Activated B cell treated with CpG ODN at 0.5 μM for 24 hours (primary cell): ENCODE measurements around the gene MAD1L1. TPM values are rescaled to one million over a fixed set of nuclear protein-coding genes. Genes with fewer than 3 reads are reported as not detected.

Experiments used
- ATAC-seq: fragments of 200-7000 bp; cut with Tn5 transposase; one replicate; pipeline ENCODE4 v1.10.0; 2021; ENCODE audit warnings: low read depth, mild to moderate bottlenecking, moderate library complexity
- CTCF ChIA-PET: fragments of 350-600 bp; sonication (Branson Sonifier 250); formaldehyde crosslinking; loops from one replicate; lab custom pipeline; 2021; ENCODE audit warnings: antibody characterized with exemption; lab: Charles Lee
- POLR2A ChIA-PET: fragments of 350-600 bp; sonication (Branson Sonifier 250); formaldehyde crosslinking; loops from one replicate; lab custom pipeline; 2021; ENCODE audit warnings: antibody characterized with exemption; lab: Charles Lee
- DNase-seq: peaks from one replicate; pipeline ENCODE4 v3.0.0; 2022
- H3K27ac Mint-ChIP-seq: one replicate; pipeline ENCODE4 v1.8.0; 2020; ENCODE audit warnings: mixed read lengths
- H3K27me3 Mint-ChIP-seq: one replicate; pipeline ENCODE4 v1.8.0; 2021; ENCODE audit warnings: mixed read lengths
- H3K36me3 Mint-ChIP-seq: one replicate; pipeline ENCODE4 v1.8.0; 2021; ENCODE audit warnings: low read depth, mixed read lengths
- H3K4me1 Mint-ChIP-seq: one replicate; pipeline ENCODE4 v1.8.0; 2021; ENCODE audit warnings: mixed read lengths
- H3K4me3 Mint-ChIP-seq: one replicate; pipeline ENCODE4 v1.8.0; 2020; ENCODE audit warnings: mild to moderate bottlenecking, mixed read lengths
- H3K9me3 Mint-ChIP-seq: one replicate; pipeline ENCODE4 v1.8.0; 2020; ENCODE audit warnings: mixed read lengths
- CTCF ChIP-seq: fragments of 200-600 bp; IDR thresholded peaks from one replicate; pipeline ENCODE4 v1.8.0; 2022; ENCODE audit warnings: antibody characterized with exemption, mild to moderate bottlenecking
- intact Hi-C: fragments of 100-400 bp; cut with micrococcal nuclease; formaldehyde crosslinking; loops from one replicate; pipeline ENCODE4 v1.15.1; 2024
- total RNA-seq: library from RNA; stranded (reverse); gene quantifications from 2 replicates; pipeline ENCODE4 v1.2.3, GENCODE V29; 2022

Gene MAD1L1
- total RNA-seq, 1 donor from 2014 or later: 54.6 TPM

DNA sequence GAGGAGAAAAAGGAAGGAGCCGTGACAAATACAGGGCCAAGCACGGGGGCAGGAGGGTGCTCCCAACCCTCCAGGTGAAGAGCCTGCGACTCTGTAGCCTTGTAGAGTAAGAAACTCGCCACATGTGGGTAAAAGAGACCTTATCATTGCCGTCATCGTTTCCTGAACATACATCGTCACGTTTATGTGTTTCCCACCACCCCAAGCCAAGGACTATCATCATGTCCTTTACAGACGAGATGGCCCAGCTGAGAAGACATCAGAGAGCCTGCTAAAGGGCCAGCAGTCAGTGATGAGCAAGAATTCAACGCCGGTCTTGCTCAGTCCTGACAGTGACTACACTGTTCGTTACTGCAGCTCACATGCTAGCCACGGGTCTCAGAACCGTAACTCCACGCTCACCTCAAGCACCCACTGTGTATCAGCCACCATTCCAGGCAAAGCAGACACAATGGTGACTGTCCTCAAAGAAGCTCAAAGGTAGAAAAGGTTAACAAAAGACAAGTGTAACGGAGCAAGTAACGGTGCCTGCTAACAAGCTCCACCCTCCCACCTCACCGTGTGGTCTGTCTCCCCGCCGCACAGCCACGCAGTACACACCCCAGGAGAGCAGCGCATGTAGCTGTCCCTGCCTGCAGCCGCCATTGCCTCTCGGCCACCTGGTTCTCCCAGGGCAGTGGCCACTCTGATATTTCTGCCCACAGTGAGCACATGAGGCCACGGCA, 147.8 kb downstream of the MAD1L1 start:
- intact Hi-C loops: no loop called here
- POLR2A ChIA-PET: no interaction called here
- no peak overlapping the region for H3K4me3 Mint-ChIP-seq
- no peak for DNase-seq
- H3K27ac Mint-ChIP-seq: no peak overlapping the region
- ATAC-seq: no peak
- peaks cover 22% of the 10 kb centered on the region for H3K36me3 Mint-ChIP-seq
- H3K9me3 Mint-ChIP-seq: no peaks in the 10 kb centered on the region
- CTCF ChIA-PET: no interaction called here
- H3K27me3 Mint-ChIP-seq: no peaks in the 10 kb centered on the region
- no peak for TF ChIP-seq CTCF
- peaks cover 6% of the 10 kb centered on the region for H3K4me1 Mint-ChIP-seq

DNA sequence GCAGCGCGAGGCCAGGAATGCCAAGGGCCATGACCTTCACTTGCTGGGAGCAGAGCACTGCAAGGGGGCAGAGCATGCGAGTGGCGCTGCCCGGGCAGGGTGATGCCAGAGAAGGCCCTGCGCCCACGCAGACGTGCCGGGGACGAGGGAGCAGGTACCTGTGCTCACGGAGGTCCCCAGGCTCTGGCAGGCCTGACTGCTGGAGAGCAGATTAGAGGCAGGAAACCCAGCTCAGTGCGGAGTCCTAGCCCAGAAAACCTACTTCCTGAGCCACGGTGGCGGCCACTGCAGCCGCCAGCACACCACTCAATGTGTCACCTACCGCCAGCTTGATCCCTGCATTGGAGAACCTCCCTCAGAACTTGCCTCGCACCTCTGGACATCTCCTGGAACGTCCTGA, 148.4 kb downstream of the MAD1L1 start:
- ATAC-seq (no peak), DNase-seq (no peak)
- POLR2A ChIA-PET: no interaction called here
- intact Hi-C loops: no loop called here
- H3K27ac Mint-ChIP-seq: no peak overlapping the region
- CTCF ChIA-PET: no interaction called here
- H3K27me3 Mint-ChIP-seq: no peaks in the 10 kb centered on the region
- H3K4me1 Mint-ChIP-seq: peaks cover 12% of the 10 kb centered on the region
- TF ChIP-seq CTCF: no peak
- H3K4me3 Mint-ChIP-seq: no peak overlapping the region
- no peaks in the 10 kb centered on the region for H3K9me3 Mint-ChIP-seq
- H3K36me3 Mint-ChIP-seq: peaks cover 27% of the 10 kb centered on the region

GRCh38 chr7:2083362-2083761, 149.4 kb downstream of the MAD1L1 start:
- H3K27ac Mint-ChIP-seq: no peak overlapping the region
- intact Hi-C loops: no loop called here
- H3K4me1 Mint-ChIP-seq: peaks cover 13% of the 10 kb centered on the region
- no peak for TF ChIP-seq CTCF
- H3K9me3 Mint-ChIP-seq: no peaks in the 10 kb centered on the region
- ChIA-PET CTCF (no interaction called here), POLR2A (no interaction called here)
- DNase-seq: no peak
- no peaks in the 10 kb centered on the region for H3K27me3 Mint-ChIP-seq
- peaks cover 29% of the 10 kb centered on the region for H3K36me3 Mint-ChIP-seq
- H3K4me3 Mint-ChIP-seq: no peak overlapping the region
- ATAC-seq: no peak

GRCh38 chr7:2082139-2082998, 150.4 kb downstream of the MAD1L1 start:
- TF ChIP-seq CTCF: no peak
- intact Hi-C loops: no loop called here
- DNase-seq (no peak), ATAC-seq (no peak)
- peaks cover 30% of the 10 kb centered on the region for H3K36me3 Mint-ChIP-seq
- H3K4me3 Mint-ChIP-seq: no peak overlapping the region
- ChIA-PET POLR2A (no interaction called here), CTCF (no interaction called here)
- H3K27ac Mint-ChIP-seq: no peak overlapping the region
- H3K9me3 Mint-ChIP-seq: no peaks in the 10 kb centered on the region
- peaks cover 8% of the 10 kb centered on the region for H3K4me1 Mint-ChIP-seq
- no peaks in the 10 kb centered on the region for H3K27me3 Mint-ChIP-seq

GRCh38 chr7:2081526-2082135, 151.1 kb downstream of the MAD1L1 start:
- intact Hi-C loops: no loop called here
- POLR2A ChIA-PET: no interaction called here
- H3K4me1 Mint-ChIP-seq: peaks cover 8% of the 10 kb centered on the region
- no peak overlapping the region for H3K4me3 Mint-ChIP-seq
- H3K36me3 Mint-ChIP-seq: peaks cover 36% of the 10 kb centered on the region
- no peaks in the 10 kb centered on the region for H3K9me3 Mint-ChIP-seq
- CTCF ChIA-PET: no interaction called here
- TF ChIP-seq CTCF: no peak
- no peak for DNase-seq
- no peak overlapping the region for H3K27ac Mint-ChIP-seq
- no peak for ATAC-seq
- H3K27me3 Mint-ChIP-seq: no peaks in the 10 kb centered on the region
